Stimulated activated CD4-positive, alpha-beta T cell treated with anti-CD3 and anti-CD28 coated beads, Interleukin-4, amount 100 ng/mL, for 24 hours (primary cell): Measurements from ENCODE around the gene MAGEA1.
"Not testable (repeated sequence)": the region's sequence is repeated elsewhere in the genome, so short reads cannot be mapped to it uniquely, and the experiment has no call there.

Experiments
- DNase-seq: peaks from one replicate; pipeline ENCODE4 v3.0.0-alpha.2; 2020

MAGEA1 gene, protein sequence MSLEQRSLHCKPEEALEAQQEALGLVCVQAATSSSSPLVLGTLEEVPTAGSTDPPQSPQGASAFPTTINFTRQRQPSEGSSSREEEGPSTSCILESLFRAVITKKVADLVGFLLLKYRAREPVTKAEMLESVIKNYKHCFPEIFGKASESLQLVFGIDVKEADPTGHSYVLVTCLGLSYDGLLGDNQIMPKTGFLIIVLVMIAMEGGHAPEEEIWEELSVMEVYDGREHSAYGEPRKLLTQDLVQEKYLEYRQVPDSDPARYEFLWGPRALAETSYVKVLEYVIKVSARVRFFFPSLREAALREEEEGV

DNA sequence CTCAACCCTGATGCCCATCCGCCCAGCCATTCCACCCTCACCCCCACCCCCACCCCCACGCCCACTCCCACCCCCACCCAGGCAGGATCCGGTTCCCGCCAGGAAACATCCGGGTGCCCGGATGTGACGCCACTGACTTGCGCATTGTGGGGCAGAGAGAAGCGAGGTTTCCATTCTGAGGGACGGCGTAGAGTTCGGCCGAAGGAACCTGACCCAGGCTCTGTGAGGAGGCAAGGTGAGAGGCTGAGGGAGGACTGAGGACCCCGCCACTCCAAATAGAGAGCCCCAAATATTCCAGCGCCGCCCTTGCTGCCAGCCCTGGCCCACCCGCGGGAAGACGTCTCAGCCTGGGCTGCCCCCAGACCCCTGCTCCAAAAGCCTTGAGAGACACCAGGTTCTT is at the start of gene MAGEA1:
Gene MAGEA1 (plus strand): TSS at position 154 of the 400 bp plus-strand sequence. CDS start 3,106 bp downstream, outside the sequence.
- no peak for DNase-seq

DNA sequence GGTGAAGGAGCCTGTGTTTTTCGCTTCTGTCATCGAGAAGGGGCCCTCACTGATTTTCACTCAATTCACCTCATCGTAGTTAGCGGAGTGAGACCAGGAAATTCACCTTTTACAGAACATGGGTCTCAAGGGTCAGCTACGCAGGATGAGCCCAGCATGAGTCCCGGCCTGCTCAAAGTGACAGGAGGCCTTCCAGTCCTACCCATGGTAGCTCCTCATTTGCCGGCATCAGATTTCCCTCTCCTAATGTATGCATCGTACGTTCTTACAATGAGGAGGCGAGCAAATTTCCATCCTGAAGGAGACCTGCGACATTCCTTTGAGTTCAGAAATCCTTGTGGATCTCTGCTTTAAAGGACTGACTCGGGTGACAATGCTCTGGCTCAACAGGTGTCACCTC is 46.2 kb upstream of the MAGEA1 start:
- not testable (repeated sequence) for DNase-seq

DNA sequence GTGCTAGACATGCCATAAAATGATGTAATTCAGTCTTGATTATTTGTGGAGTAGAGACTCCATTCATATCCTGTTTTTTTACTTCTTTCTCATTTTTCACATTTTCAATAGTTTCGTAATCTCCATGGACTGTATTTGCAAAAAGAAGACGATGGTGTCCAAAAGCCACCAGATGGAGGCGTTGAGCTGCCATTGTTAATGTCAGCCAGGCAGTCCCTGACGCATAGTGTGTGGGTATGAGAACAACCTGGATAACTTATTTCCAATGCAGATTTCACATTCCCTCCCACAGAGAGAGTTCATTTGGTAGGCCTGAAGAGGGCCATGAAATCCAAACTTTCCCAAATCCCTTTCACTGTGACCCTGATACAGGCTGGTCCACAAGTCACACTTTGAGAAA is 40.0 kb upstream of the MAGEA1 start:
- not testable (repeated sequence) for DNase-seq

DNA sequence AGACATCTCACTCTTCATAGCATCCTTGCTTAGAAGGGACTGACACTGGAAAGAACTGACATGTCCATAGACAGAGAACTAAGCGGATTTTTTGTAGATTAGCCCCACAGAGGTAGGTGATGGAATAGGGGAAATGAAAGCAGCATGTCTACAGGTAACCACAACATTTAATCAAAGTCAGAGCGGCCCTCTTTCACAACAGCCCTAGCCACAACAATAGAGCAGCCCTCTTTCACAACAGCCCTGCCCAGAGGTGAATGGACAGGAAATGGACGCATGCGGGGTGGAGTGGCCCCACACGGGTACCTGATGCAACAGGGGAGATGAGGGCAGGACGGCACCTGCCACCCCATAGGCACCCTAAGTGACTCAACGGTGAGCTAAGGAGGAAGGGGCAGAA is 32.8 kb upstream of the MAGEA1 start:
- not testable (repeated sequence) for DNase-seq

DNA sequence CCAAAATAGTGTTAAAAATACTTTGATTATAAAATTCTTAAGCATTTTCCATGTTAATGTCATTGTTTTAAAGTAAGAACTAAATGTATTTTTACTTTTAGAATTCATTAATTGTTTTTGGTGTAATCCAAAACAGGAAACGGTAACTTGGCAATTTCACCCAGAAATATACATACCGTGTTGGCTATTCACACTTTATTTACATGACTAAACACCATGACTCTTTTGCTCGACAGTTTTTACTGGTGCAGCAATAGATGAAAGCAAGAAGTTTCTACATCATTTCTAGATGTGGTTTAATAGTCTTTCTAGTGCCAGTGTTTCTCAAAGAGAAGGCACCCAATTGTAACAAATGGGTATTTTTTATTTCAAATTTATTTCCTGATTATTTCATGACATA is 25.6 kb upstream of the MAGEA1 start:
- DNase-seq, result no peak

DNA sequence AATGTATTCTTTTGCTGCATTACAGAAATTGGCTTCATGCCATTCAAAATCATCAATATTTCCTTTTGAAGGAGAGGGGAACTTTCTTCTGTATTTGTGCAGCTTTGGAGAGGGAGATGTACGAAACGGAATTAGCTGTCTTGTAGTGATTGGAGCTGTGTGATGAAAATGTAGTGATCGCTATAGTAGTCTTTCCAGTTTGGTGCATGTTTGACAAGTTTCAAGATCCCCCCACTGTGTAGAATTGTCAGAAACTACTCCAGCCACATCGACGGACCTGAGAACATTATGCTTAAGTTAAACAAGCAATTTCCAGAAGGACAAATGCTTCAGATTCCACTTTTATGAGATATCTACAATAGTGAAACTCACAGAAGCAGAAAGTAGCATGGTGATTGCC is 21.6 kb upstream of the MAGEA1 start:
- DNase-seq, result no peak

DNA sequence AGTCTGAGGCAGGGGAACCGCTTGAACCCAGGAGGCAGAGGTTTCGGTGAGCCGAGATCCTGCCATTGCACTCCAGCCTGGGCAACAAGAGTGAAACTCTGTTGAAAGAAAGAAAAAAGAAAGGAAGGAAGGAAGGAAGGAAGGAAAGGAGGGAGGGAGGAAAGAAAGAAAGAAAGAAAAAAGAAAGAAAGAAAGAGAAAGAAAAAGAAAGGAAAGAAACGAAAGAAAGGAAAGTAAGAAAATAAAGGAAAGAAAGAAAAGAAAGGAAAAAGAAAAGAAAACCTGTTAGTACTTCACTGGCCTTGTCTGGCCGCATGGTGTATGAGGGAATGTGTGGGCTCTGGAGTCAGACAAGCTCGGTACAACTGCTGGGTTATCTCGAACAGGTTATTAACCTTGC is 20.8 kb upstream of the MAGEA1 start:
- DNase-seq, result no peak

DNA sequence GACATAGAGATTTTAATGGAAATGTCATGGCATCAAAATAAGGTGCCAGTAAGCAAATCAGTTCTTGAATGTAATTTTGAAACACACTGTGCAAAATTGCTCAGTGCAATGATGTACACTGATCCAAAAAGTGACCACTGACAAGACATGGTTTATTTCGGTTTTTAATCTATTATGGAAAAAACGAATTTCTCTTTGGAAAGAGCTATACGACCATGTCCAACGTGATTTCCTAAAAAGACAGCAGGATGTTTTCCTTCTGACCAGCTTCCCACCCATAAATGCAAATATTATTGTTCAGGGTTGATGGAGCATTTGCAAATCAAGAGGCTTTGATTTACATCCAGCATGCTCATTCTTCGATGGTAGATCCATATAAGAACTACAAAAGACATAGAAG is 17.1 kb upstream of the MAGEA1 start:
- no peak for DNase-seq

DNA sequence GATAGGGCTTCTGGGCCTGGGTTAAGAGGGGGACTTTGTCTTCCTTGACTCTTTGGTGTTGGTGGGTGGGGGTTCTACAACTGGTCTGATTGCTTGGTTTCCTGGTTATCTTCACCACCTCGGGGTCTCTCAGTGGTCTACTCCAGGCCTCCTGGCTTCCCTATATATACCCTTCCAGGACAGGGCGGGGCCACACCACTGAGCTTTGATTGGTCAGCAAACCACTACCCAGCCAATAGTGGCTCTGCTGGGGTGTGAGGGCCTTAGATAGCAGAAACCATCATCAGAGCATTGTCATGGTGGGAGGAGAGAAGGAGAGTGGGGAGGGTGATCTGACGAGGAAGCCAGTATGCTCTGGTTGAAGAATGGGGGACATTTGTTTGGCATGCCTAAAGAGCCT is 14.4 kb upstream of the MAGEA1 start:
- DNase-seq, result no peak

DNA sequence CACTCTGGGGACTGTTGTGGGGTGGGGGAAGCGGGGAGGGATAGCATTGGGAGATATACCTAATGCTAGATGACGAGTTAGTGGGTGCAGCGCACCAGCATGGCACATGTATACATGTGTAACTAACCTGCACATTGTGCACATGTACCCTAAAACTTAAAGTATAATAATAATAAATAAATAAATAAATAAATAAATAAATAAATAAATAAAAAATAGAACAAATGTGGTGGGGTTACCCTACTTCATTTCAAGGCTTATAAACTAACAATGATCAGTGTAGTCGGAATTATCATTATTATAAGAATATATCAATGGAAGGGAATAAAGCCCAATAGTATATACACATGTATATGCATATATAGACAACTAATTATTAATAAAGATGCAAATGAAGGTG is 10.7 kb upstream of the MAGEA1 start:
- not testable (repeated sequence) for DNase-seq

DNA sequence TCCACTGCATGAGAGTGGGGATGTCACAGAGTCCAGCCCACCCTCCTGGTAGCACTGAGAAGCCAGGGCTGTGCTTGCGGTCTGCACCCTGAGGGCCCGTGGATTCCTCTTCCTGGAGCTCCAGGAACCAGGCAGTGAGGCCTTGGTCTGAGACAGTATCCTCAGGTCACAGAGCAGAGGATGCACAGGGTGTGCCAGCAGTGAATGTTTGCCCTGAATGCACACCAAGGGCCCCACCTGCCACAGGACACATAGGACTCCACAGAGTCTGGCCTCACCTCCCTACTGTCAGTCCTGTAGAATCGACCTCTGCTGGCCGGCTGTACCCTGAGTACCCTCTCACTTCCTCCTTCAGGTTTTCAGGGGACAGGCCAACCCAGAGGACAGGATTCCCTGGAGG is 2.7 kb downstream of the MAGEA1 start:
- DNase-seq, result no peak

DNA sequence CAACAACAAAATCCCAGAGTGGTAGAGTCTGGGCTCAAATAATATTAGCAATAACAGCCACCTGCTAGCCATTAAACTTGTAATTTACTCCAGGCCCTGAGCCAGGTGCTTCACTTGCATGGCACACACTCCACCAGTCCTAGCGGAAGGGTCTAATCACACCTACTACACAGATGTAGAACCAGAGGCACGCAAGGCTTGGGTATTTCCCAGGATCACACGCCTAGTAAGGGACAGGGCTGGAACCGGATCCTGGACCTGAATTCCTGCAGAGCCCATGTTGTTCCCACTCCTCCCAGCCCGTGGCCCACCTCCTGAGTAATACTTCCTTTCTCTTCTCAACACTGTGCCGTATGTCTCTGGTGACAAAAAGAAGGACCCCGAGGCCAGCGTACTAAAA is 5.7 kb downstream of the MAGEA1 start:
- no peak for DNase-seq

DNA sequence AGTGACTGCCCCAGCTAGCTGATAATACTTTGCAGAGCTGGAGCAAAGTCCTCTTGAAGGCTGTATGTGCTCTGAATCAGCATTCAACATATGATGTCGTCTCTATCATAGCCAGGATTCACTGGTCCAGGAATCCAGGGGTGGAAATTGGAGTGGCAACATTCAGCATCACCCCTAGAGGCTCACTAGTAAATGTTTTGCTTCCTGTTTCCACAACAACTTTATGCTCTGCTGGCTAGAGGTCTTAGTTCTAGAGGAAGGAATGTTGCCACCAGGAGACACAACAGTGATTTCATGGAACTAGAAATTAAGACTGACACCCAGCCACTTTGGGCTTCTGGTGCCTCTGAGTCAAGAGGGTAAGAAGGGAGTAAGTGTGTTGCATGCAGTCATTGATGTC is 11.3 kb downstream of the MAGEA1 start:
- DNase-seq, result no peak

DNA sequence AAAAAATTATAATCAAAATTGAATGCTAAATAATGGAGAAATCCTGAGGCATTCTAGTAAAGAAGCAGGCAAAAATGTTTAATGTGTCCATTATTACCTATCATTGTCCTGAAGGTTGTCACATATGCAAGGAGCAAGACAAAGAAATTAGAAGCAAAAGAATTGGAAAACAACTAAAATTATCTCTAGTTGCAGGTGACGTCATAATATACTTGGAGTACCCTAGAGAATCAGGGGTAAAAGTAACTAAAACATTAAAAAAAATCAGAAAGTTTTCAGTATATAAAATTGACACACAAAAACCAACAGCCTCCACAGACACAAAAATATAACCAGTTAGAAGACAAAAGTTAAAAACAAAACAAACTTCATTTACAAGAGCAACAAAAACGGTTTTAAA is 21.4 kb downstream of the MAGEA1 start:
- no peak for DNase-seq

DNA sequence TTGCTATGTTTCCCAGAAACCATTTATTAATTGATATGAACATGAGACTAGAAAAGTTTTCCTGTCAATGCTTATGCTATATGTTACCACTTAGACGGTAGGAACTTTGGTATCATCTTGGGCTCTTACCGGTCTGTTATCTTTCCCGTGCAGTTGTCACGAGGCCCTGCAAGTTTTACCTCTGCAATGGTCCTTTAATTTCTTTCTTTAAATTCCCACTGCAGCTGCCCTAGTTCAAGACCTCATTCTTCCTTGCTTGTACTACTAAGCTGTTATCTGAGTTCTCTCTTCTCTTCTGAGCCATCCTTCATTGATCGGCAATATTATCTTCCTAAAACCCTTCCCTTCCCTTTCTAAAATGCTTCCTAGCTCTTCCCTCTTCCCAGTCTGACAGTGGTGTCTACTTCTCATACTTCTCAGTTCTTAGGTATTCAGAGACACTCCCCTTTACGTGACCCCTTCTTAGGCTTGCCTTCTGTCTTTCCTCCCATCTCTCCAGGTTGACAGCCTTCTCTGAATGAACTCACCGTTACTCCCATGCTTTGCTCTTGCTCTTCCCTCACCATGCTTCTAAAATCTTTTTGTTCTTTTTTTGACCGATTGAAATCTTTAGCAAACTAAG is 27.5 kb downstream of the MAGEA1 start:
- DNase-seq, result no peak

DNA sequence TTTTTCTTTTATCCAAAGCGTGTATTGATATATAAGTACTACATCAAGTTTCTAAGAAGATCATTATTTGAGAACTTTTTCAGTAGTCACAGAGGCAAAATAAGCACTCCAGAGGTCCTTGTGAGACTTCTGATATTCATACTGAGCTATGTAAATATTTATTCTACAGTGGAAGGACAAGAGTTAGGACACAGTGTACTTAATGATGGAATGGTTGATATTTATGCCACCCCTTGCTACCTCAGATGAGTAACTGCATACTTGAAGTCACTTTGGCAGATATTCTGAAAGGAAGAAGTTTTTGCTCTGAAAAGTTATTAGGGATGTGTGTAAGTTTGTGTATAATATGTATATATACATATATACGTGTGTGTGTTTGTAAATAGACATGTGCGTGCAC is 30.3 kb downstream of the MAGEA1 start:
- no peak for DNase-seq

DNA sequence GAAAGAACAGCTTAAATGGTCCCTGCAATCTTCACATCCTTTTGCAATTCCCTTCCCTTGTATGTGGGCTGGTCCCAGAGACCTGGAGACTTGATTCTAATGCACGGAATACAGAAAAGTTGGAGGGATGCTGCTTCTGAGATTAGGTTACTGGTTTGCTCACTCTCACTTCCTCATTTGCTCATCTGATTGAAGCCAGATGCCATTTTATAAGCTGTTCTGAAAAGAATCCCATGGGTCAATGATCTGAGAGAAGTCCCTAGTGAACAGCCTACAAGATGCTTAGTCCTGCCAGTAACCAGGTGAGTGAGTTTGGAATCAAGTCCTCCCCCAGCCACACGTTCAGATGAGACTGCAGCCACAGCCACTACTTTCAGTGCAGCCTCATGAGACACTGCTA is 35.9 kb downstream of the MAGEA1 start:
- no peak for DNase-seq

DNA sequence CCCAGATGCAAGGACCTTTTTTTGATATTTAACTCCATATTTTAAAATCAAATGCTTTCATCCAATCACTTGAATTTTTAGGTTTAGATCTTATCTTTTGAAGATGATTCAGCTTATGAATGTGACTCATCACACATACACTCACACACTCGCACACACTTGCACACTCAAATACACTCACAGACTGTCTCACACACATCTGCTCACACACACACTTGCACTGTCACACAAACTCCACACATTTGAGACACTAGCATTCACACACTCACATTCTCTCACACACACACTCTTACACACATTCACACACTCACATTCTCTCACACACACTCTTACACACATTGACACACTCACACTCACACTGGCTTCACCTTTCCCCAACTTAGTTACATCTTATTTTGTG is 37.8 kb downstream of the MAGEA1 start:
- no peak for DNase-seq

DNA sequence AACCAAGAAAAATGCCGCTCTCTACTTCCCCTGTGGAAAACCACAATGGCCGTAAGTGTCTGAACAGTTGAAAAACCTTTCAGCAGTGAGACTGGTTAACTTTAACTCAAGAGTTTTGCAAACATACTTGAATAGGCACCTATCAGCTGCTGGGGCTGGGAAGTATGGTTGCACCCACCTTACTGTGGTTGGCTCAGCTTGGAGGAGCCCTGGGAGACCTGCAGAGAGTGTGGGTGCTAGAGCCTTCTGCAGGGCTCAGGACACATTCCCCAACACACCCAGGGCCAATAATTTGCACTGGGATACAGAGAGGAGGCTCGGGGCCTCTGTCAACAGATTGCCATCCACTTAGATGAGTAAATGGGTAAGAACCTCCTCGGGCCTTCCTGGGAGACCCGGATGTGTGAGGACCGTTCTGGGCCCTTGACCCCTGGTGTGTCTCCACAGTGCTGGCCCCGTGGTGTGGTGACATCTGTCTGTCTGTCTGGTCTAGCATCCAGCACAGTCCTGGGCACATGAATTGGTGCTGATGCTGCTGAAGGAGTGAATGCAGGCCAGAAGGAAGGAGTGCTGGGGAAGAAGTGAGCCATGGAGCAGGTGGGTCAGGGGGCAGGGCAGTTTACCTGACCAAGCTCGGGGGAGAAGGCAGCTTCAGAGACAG is 46.5 kb downstream of the MAGEA1 start:
- DNase-seq, result no peak

DNA sequence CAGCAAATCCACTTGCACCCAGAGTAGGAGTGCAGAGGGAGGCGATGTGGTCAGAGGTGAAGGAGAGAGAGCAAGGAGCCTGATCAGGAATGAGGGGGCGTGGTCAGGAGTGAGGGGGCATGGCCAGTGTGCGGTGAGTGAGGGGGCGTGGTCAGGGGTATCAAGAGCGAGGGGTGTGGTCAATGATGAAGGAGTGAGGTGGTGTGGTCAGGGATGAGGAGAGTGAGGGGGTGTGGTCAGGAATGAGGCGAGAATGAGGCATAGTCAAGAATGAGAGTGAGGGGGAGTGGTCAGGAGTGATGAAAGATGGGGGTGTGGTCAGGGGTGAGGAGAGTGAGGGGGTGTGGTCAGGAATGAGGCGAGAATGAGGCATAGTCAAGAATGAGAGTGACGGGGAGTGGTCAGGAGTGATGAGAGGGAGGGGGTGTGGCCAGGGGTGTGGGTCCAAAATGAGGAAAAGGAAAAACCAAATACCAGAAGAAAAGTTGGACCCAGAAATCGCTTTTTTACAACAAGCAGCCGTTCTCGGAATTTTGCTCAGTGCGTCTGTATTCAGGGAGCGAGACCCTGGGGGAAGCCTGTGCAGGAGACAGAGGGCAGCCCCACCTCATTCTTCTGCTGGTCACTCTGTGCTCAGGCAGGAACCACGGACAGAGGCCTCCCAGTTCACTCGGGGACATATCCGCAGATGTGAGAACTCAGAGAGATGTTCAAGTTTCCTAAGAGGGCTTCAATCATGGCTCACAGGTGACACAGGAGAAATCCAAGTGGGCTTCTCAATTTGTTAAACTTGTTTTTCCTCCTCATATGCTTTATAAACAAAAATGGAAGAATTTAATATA is 47.5 kb downstream of the MAGEA1 start:
- DNase-seq, result no peak
